ENCODE results near the gene RASSF5.

GRCh38 chr1:206565995-206566394, 58.7 kb downstream of the RASSF5 start:
- TF ChIP-seq CTCF (conservative IDR thresholded peaks at IDR 0.05; ENCODE audit: low read depth, low read length) (no peak), EZH2 (IDR thresholded peaks at IDR 0.05; ENCODE audit: borderline replicate concordance, low read depth, low read length, poor library complexity, severe bottlenecking) (no peak)

All from A673 (cell line).